Measurements from ENCODE around the gene CDCA8. TPM values are rescaled to one million over a fixed set of nuclear protein-coding genes. Genes with fewer than 3 reads are reported as not detected.

Gene CDCA8
- total RNA-seq, 4 donors from 2014 or later: 0.26 to 0.42 (median 0.40) TPM; not detected in 1

GRCh38 chr1:37661401-37661800 lies 30.9 kb upstream of the CDCA8 start:
- WGBS: 86% methylated on average over 1 of the region's 9 CpGs
- Histone ChIP-seq H3K36me3 (no peaks in the 10 kb centered on the region), H3K4me1 (no peaks in the 10 kb centered on the region), H3K27ac (replicated peaks in 1 of 4) (no peak overlapping the region), H3K27me3 (peaks cover 0 to 58% (median 2%) of the 10 kb centered on the region in 4 donors), H3K9me3 (no peaks in the 10 kb centered on the region), H3K4me3 (no peak overlapping the region)
- DNase-seq (ENCODE audit: extremely low spot score): no peak
- intact Hi-C loops (cut with DNase I): no loop called here
- TF ChIP-seq, protein P1, sequence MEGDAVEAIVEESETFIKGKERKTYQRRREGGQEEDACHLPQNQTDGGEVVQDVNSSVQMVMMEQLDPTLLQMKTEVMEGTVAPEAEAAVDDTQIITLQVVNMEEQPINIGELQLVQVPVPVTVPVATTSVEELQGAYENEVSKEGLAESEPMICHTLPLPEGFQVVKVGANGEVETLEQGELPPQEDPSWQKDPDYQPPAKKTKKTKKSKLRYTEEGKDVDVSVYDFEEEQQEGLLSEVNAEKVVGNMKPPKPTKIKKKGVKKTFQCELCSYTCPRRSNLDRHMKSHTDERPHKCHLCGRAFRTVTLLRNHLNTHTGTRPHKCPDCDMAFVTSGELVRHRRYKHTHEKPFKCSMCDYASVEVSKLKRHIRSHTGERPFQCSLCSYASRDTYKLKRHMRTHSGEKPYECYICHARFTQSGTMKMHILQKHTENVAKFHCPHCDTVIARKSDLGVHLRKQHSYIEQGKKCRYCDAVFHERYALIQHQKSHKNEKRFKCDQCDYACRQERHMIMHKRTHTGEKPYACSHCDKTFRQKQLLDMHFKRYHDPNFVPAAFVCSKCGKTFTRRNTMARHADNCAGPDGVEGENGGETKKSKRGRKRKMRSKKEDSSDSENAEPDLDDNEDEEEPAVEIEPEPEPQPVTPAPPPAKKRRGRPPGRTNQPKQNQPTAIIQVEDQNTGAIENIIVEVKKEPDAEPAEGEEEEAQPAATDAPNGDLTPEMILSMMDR (IDR thresholded peaks at IDR 0.05): no peak
- no peak for TF ChIP-seq EP300 (IDR thresholded peaks at IDR 0.05)
- TF ChIP-seq POLR2A (IDR thresholded peaks at IDR 0.05; ENCODE audit: low read depth): no peak
- no peak for TF ChIP-seq POLR2AphosphoS5 (IDR thresholded peaks at IDR 0.05)

DNA sequence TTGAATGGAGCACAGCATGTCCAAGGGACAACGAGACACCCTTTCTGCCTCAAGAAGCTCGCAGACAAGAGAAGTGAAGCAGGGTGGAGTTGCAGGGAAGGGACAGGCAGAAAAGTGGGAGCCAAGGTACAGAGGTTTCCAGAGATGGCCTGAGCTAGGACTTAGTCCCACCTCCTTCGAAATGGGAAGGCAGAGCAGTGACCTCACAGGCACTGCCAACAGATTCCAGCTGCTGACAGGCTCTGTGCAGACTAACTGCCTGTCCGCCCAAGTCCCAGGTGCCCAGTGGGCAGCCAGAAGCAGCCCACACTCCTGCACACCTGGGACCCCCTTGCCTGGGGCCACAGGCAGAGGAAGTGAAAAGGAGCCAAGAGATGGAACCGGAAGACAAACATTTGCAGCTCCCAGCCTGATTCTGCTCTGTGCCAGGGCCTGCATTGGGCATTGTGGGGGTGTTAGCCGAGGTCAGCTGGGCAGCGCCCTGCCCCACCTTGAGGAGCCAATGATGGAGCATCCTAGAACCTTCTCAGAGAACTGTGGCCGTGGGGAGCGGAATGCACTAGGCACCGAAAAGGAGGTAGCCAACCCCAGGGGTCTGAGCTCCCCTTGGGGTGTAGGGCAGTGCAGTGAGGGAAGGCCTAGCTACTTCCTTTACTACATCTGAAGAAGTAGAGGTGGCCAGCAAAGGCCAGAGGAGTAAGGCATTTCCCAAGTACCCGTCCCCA lies 30.1 kb upstream of the CDCA8 start:
- no peaks in the 10 kb centered on the region for H3K4me1 ChIP-seq
- TF ChIP-seq EP300 (IDR thresholded peaks at IDR 0.05): no peak
- no peak for TF ChIP-seq POLR2AphosphoS5 (IDR thresholded peaks at IDR 0.05)
- TF ChIP-seq, protein P1 (IDR thresholded peaks at IDR 0.05): no peak
- TF ChIP-seq POLR2A (IDR thresholded peaks at IDR 0.05; ENCODE audit: low read depth): no peak
- H3K9me3 ChIP-seq: no peaks in the 10 kb centered on the region
- peaks cover 0 to 50% (median 2%) of the 10 kb centered on the region in 4 donors for H3K27me3 ChIP-seq
- 83% methylated on average over 10 of the region's 11 CpGs for WGBS
- no peaks in the 10 kb centered on the region for H3K36me3 ChIP-seq
- H3K4me3 ChIP-seq: no peak overlapping the region
- intact Hi-C loops (cut with DNase I): no loop called here
- DNase-seq (ENCODE audit: extremely low spot score): no peak
- H3K27ac ChIP-seq (replicated peaks in 1 of 4): no peak overlapping the region

- H3K36me3 ChIP-seq: no peaks in the 10 kb centered on the region
- no peaks in the 10 kb centered on the region for H3K4me1 ChIP-seq
- H3K9me3 ChIP-seq: no peaks in the 10 kb centered on the region
- WGBS: 49% methylated on average over 9 of the region's 14 CpGs
- TF ChIP-seq, protein P1 (IDR thresholded peaks at IDR 0.05): no peak
- intact Hi-C loops (cut with DNase I): no loop called here
- no peak overlapping the region for H3K27ac ChIP-seq (replicated peaks in 1 of 4)
- H3K27me3 ChIP-seq: peaks cover 0 to 44% (median 2%) of the 10 kb centered on the region in 4 donors
- no peak overlapping the region for H3K4me3 ChIP-seq
- no peak for DNase-seq (ENCODE audit: extremely low spot score)
Measured at GRCh38 chr1:37663426-37664000, 28.8 kb upstream of the CDCA8 start.

GRCh38 chr1:37666241-37666867 lies 26.0 kb upstream of the CDCA8 start:
- Histone ChIP-seq H3K27ac (replicated peaks in 1 of 4) (no peak overlapping the region), H3K4me3 (no peak overlapping the region), H3K27me3 (peaks cover 0 to 53% (median 0%) of the 10 kb centered on the region in 4 donors), H3K9me3 (no peaks in the 10 kb centered on the region), H3K4me1 (no peaks in the 10 kb centered on the region), H3K36me3 (no peaks in the 10 kb centered on the region)
- 83% methylated on average over 11 of the region's 11 CpGs for WGBS
- DNase-seq (ENCODE audit: extremely low spot score): no peak
- TF ChIP-seq POLR2A (IDR thresholded peaks at IDR 0.05; ENCODE audit: low read depth) (no peak), EP300 (IDR thresholded peaks at IDR 0.05) (no peak), POLR2AphosphoS5 (IDR thresholded peaks at IDR 0.05) (no peak)
- TF ChIP-seq, protein P1 (IDR thresholded peaks at IDR 0.05): no peak
- intact Hi-C loops (cut with DNase I): no loop called here

Data from esophagus muscularis mucosa (tissue), 4 donors.